Measurements from ENCODE around the gene CBFA2T2.
A peak's percentile ranks its signal among the peaks of the same experiment; 100 is the strongest.

CBFA2T2 gene

DNA sequence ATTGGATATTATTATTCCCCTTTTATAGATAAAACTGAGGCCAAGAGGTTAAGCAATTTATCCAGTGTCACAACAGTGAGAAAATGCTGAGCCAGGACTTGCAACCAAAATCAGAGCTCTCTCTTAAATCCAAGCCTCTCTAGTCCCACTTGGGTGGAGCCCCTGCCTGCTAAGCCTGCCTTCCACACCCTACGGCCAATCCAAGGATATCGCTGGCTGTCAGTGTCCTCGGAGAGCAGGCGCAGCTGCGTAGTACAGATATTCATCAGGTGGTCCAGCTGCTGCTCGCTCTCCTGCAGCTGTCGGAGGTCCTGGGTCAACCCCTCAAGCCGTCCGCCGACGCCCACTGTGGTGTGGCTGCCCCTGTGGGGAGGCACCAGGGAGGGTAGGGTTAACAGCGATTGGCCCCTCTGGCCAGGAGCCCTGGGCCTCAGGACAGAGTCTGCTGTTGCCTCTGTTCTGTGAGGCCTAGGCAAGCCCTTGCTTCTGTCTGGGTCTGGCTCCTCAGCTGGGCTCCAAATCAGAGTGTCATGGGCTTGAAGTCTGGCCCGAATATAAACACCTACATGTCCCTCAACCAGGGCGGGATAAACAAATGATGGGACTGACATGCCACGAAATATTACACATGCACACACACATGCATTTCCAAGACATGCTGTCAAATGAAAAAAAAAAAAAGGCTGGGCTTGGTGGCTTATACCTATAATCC is 188.3 kb downstream of the CBFA2T2 start:
- in situ Hi-C loops (cut with HindIII; ENCODE audit: low sequenced_read_pairs) = no loop called here
- H3K4me3 ChIP-seq (ENCODE audit: low read depth, low read length) = no peak overlapping the region
- no peak for DNase-seq (ENCODE audit: low read depth)
- TF ChIP-seq, protein P1, sequence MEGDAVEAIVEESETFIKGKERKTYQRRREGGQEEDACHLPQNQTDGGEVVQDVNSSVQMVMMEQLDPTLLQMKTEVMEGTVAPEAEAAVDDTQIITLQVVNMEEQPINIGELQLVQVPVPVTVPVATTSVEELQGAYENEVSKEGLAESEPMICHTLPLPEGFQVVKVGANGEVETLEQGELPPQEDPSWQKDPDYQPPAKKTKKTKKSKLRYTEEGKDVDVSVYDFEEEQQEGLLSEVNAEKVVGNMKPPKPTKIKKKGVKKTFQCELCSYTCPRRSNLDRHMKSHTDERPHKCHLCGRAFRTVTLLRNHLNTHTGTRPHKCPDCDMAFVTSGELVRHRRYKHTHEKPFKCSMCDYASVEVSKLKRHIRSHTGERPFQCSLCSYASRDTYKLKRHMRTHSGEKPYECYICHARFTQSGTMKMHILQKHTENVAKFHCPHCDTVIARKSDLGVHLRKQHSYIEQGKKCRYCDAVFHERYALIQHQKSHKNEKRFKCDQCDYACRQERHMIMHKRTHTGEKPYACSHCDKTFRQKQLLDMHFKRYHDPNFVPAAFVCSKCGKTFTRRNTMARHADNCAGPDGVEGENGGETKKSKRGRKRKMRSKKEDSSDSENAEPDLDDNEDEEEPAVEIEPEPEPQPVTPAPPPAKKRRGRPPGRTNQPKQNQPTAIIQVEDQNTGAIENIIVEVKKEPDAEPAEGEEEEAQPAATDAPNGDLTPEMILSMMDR (IDR thresholded peaks at IDR 0.05; ENCODE audit: low read depth, low read length, missing control alignments) = no peak

DNA sequence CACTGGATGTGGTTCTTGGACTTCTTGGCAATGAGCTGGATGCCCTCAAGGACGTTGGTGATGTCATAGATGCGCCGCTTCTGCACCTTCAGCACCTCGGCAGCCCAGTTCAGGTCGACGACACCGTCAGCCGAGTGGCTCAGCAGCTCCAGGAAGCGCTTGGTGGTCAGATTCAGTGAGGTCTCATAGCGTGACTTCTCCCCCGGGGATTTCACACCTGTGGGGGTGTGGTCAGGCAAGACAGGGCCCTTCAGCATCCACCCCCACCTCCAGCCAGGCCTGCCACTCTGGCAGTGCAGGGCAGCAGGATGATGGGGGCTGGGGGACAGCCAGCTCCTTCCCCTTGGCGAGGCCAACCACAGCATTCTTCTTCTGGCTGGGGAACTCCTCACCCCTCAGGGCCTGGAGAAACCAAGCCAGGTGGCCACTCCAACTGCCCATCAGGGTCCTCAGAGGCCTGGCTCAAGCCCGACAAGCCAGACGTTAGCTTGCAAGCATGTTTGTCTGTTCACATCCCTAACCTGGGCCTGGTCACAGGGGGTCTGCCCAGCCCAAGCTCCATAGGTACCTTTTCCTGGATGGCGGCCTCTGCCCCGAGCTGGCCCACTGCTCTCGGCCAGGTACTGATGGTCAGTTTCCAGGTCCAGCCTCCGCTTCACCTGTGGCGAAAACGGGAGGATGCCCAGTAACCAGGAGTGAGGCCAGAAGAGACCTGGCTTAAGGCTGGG is 190.0 kb downstream of the CBFA2T2 start:
- H3K4me3 ChIP-seq (ENCODE audit: low read depth, low read length) = no peak overlapping the region
- in situ Hi-C loops (cut with HindIII; ENCODE audit: low sequenced_read_pairs) = no loop called here
- no peak for DNase-seq (ENCODE audit: low read depth)
- TF ChIP-seq, protein P1 (IDR thresholded peaks at IDR 0.05; ENCODE audit: low read depth, low read length, missing control alignments) = no peak

DNA sequence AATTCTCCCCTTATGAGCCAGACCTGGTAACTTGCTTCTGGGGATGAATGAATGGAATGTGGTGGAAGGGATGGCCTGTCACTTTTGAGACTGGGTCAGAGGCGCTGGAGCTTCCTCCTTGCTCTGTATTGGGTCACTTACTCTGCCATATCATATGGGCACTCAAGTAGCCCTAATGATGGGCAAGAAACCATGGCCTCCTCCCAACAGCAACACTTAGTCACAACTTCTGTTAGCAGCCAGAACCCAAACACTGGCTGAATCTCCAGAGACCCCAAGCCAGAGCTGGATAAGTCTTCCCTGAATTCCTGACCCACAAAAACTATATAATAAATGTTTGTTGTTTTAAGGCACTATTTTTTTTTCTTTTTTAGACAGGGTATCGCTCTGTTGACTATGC is 190.8 kb downstream of the CBFA2T2 start:
- in situ Hi-C loops (cut with HindIII; ENCODE audit: low sequenced_read_pairs) = no loop called here
- no peak overlapping the region for H3K4me3 ChIP-seq (ENCODE audit: low read depth, low read length)
- TF ChIP-seq, protein P1 (IDR thresholded peaks at IDR 0.05; ENCODE audit: low read depth, low read length, missing control alignments) = no peak
- DNase-seq (ENCODE audit: low read depth) = peak; percentile 28

DNA sequence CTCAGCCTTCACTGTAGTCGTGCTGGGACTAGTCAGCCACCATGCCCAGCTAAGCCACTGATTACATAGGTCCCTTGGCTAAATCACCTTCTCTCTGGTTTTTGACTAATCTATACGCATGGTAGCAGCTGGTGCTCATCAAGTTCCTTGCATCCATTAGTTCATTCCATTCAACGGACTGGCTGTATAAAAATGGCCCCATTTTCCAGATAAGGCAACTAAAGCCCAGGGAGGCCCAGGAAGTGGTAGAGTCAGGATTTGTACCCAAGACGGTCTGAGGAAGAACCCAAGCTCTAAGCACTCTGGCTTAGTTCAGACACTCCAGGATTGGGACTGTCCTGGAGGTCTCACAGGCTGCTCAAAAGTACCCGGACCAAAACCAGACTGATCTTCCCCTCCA is 191.4 kb downstream of the CBFA2T2 start:
- in situ Hi-C loops (cut with HindIII; ENCODE audit: low sequenced_read_pairs) = no loop called here
- TF ChIP-seq, protein P1 (IDR thresholded peaks at IDR 0.05; ENCODE audit: low read depth, low read length, missing control alignments) = no peak
- H3K4me3 ChIP-seq (ENCODE audit: low read depth, low read length) = no peak overlapping the region
- no peak for DNase-seq (ENCODE audit: low read depth)

DNA sequence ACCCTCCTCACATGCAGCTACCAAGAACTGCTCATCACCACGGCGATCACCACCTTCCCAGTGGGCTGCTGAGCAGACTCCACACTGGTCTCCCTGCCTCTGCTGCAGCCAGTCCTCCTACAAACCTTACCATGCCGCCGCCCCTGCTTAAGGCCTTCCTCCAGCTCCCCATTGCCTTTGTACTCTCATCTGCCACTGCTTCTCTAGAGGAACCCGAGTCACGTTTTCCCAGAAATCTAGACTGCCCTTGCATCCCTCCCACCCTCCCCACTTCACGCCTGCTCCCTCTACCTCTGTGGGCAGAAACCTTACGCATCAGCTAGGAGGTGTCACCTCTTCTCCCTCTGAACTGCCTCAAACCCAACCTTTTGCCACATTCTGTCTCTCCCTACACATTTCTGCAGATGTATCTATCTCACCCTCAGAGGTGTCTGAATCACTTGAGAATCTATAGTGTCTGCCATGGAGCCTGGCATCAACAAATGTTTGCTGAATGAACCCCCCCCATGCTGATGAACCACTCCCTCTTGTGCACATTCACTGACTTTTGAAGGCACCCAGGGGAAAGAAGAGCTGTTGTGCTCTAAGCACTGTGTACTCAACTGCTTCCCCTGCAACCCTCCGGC is 191.9 kb downstream of the CBFA2T2 start:
- DNase-seq (ENCODE audit: low read depth) = no peak
- H3K4me3 ChIP-seq (ENCODE audit: low read depth, low read length) = no peak overlapping the region
- in situ Hi-C loops (cut with HindIII; ENCODE audit: low sequenced_read_pairs) = no loop called here
- TF ChIP-seq, protein P1 (IDR thresholded peaks at IDR 0.05; ENCODE audit: low read depth, low read length, missing control alignments) = no peak

DNA sequence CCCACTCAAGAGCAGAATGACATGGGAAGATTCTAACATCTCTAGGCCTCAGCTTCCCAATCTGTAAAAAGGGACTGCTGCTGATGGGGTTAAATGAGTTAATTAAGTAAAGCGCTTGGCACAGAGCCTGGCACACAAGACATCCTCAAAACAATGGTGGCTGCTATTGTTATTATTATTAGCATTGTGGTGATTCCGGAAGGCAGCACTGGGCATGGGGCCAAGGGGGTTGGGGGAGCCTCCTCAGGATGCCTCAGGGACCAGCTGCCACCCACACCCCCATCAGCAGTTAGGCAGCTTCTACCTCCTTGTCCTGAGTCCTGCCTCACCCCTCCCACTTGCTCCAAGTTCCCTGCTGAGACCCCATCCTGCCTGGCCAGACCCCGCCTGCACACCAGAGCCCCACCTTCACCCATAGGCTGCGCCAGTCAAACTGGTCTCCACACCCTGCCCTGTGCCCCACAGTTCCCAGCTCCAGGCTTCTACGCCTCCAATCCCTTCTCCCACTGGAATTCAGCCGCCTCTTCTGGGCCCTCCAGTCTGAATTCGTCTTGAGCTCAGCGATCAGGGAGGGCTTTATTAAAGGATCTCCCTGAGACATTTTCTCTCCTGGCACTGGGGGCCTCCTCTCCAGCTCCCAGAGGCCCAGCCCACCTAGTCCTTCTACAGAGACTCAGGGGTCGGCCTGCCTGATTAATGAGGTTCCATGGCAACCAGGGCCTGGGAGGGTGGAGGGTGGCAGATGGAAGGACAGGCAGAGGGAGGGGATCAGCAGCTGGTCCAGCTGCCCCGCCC is 194.8 kb downstream of the CBFA2T2 start:
- in situ Hi-C loops (cut with HindIII; ENCODE audit: low sequenced_read_pairs) = loop anchor here (5.0 kb wide), 1 partner anchor 103 kb away; no protein-coding TSS in a partner anchor
- H3K4me3 ChIP-seq (ENCODE audit: low read depth, low read length) = peak overlapping the region; percentile 41
- DNase-seq (ENCODE audit: low read depth) = no peak
- TF ChIP-seq, protein P1 (IDR thresholded peaks at IDR 0.05; ENCODE audit: low read depth, low read length, missing control alignments) = no peak
